HEK293 (cell line): ENCODE results near the gene NOM1.

Experiments
- CTCF ChIA-PET: fragments of 350-600 bp; formaldehyde crosslinking; extraction: SDS; loops from one replicate; lab custom pipeline; 2021; ENCODE audit warnings: antibody characterized with exemption; lab: Yijun Ruan, JAX
- POLR2A ChIA-PET: fragments of 300-600 bp; formaldehyde crosslinking; extraction: SDS; loops from one replicate; lab custom pipeline; 2020; ENCODE audit warnings: antibody characterized with exemption, inconsistent platforms; lab: Yijun Ruan, JAX
- H3K27ac ChIP-seq: fragments of 200-500 bp; sonication (Bioruptor generic); 2 replicates; pipeline ENCODE4 v1.5.1; 2014; ENCODE audit warnings: low read depth, low read length, control low read depth, inconsistent platforms; ENCODE audit errors: extremely low read depth
- H3K36me3 ChIP-seq, 2 experiments: fragments of 200-500 bp in 1 of 2; sonication (Bioruptor generic) in 1 of 2; 1 replicate in 1 of 2; 2 replicates in 1 of 2; pipeline ENCODE4 v1.5.1; 2014 to 2017; ENCODE audit warnings: inconsistent platforms in 2 of 2, low read length in 2 of 2; ENCODE audit not compliant: control insufficient read depth in 2 of 2, insufficient read depth in 1 of 2
- H3K4me1 ChIP-seq: fragments of 200-500 bp; sonication (Bioruptor generic); 2 replicates; pipeline ENCODE4 v1.5.1; 2014; ENCODE audit warnings: mild to moderate bottlenecking, low read length, inconsistent platforms; ENCODE audit not compliant: control insufficient read depth, insufficient read depth
- H3K4me3 ChIP-seq: 2 replicates; pipeline ENCODE4 v1.5.1; 2011; ENCODE audit warnings: low read depth, mild to moderate bottlenecking, control low read depth, low read length, moderate library complexity
- H3K9me3 ChIP-seq: fragments of 200-500 bp; sonication (Bioruptor generic); 2 replicates; pipeline ENCODE4 v1.5.1; 2014; ENCODE audit warnings: low read depth, low read length, inconsistent platforms; ENCODE audit not compliant: control insufficient read depth, insufficient read depth
- HOXC10 ChIP-seq: sonication (generic); formaldehyde crosslinking; IDR thresholded peaks from 2 replicates; pipeline ENCODE4 v1.8.1; 2023; ENCODE audit warnings: mild to moderate bottlenecking, missing genetic modification reagents
- KLF10 ChIP-seq: fragments of 450-650 bp; IDR thresholded peaks from 2 replicates; pipeline ENCODE4 v1.5.1; 2018; ENCODE audit warnings: missing biosample characterization, mild to moderate bottlenecking, missing genetic modification characterization
- MYNN ChIP-seq: fragments of 450-650 bp; formaldehyde crosslinking; IDR thresholded peaks from 2 replicates; pipeline ENCODE4 v1.5.1; 2016; ENCODE audit warnings: missing biosample characterization, missing genetic modification characterization, borderline replicate concordance
- PRDM1 ChIP-seq: fragments of 450-650 bp; formaldehyde crosslinking; IDR thresholded peaks from 2 replicates; pipeline ENCODE4; 2016; ENCODE audit warnings: missing biosample characterization, missing genetic modification characterization
- ZNF16 ChIP-seq: fragments of 450-650 bp; formaldehyde crosslinking; IDR thresholded peaks from 2 replicates; pipeline ENCODE4 v1.5.1; 2016; ENCODE audit warnings: low read depth, missing biosample characterization, missing genetic modification characterization
- ZNF274 ChIP-seq, 2 experiments: fragments of 200-500 bp in 1 of 2; fragments of 450-650 bp in 1 of 2; sonication (Bioruptor generic) in 1 of 2; formaldehyde crosslinking in 1 of 2; IDR thresholded peaks; 2 replicates each; pipeline versions ENCODE4 v1.5.1 to v1.6.1; 2014 to 2016; ENCODE audit warnings: borderline replicate concordance in 1 of 2, inconsistent platforms in 1 of 2, low read length in 1 of 2, missing biosample characterization in 1 of 2, missing genetic modification characterization in 1 of 2
- ZNF335 ChIP-seq: fragments of 450-650 bp; formaldehyde crosslinking; conservative IDR thresholded peaks from 2 replicates; pipeline ENCODE4 v1.5.1; 2016; ENCODE audit warnings: missing biosample characterization, missing genetic modification characterization
- ZNF518A ChIP-seq: fragments of 450-650 bp; formaldehyde crosslinking; conservative IDR thresholded peaks from 2 replicates; pipeline ENCODE4 v1.5.1; 2016; ENCODE audit warnings: low read depth, missing biosample characterization, missing genetic modification characterization
- ZSCAN18 ChIP-seq: fragments of 450-650 bp; formaldehyde crosslinking; IDR thresholded peaks from 2 replicates; pipeline ENCODE4 v1.5.1; 2016; ENCODE audit warnings: missing biosample characterization, missing genetic modification characterization

The NOM1 gene

GRCh38 chr7:157021871-157022680 lies 72.6 kb downstream of the NOM1 start:
- no peaks in the 10 kb centered on the region for H3K9me3 ChIP-seq
- CTCF ChIA-PET = no interaction called here
- no peak overlapping the region for H3K27ac ChIP-seq
- H3K36me3 ChIP-seq = no peaks in the 10 kb centered on the region
- POLR2A ChIA-PET = no interaction called here
- H3K4me3 ChIP-seq = no peak overlapping the region
- TF ChIP-seq PRDM1 = no peak
- no peak for TF ChIP-seq HOXC10 (CRISPR knock-in tag)
- no peak for TF ChIP-seq ZSCAN18 (tag by site-specific recombination)
- no peak for TF ChIP-seq MYNN (tag by site-specific recombination)
- TF ChIP-seq ZNF16 (tag by site-specific recombination) = no peak
- no peak for TF ChIP-seq ZNF335 (tag by site-specific recombination)
- no peak for TF ChIP-seq ZNF274 (IDR thresholded peaks at IDR 0.05; ENCODE audit: low read length)
- TF ChIP-seq ZNF274 (tag by site-specific recombination; IDR thresholded peaks at IDR 0.05; ENCODE audit: borderline replicate concordance) = no peak
- TF ChIP-seq KLF10 (tag by site-specific recombination) = no peak
- TF ChIP-seq ZNF518A (tag by site-specific recombination) = no peak
- TF ChIP-seq, all 188 proteins: peak for 0
- H3K4me1 ChIP-seq = no peaks in the 10 kb centered on the region
